ENCODE results near the gene SLIT1.

SLIT1 gene

DNA sequence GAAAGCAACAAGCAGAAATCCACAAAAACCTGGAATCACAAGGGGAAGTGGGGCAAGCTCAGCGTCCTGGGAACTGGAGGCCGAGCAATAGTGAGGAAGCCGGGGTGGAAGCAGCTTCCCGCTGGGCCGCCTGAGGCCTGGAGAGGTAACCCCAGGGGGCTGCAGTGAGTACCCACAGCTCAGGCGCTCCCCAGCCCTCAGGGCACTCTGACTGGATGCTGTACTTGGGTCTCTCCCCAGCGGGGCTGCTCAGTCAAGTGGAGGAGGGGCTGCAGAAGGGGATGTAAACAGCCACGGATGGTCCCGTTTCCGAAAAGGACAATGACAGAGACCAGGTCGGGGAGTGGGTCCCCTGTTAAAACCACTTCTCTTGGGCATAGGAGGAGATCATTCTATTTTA lies 50.3 kb downstream of the SLIT1 start:
- no peak for DNase-seq

DNA sequence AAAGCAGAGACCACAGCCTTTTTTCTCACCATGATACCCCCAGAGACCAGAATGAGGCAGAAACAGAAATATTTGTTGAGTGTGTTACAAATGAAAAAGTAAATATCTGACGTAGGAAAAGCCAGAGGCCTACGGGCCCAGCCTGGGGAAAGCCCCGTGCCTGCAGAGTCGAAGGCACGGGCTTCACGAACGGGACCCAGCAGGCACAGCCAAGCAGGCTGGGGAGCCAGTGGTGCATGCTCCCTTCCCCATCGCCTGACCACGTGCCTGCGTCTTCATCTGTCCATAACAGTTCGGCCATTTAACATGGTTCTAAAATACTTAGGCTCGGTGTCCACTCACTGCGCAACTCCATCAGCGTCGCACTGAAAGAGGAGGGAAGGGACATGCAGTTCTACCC lies 50.8 kb downstream of the SLIT1 start:
- DNase-seq: no peak

DNA sequence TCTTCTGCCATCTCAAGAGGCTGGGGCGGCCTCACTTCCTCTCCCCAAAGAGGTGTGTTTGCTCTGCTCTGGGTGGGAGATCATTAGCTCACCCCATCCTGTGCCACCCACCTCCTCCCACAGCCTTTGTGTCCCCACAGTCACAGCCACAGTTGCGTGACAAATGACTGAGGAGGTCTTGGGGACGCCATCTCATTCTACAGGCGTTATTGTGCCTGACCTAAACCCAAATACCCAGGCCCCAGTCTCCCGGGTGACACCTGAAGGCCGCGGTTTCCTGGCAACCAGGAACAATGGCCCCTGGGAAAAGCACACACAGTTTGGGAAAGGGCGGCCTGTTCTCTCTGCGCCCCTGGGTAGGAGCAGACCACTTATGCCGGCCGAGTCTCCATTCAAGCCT lies 51.6 kb downstream of the SLIT1 start:
- DNase-seq: no peak

DNA sequence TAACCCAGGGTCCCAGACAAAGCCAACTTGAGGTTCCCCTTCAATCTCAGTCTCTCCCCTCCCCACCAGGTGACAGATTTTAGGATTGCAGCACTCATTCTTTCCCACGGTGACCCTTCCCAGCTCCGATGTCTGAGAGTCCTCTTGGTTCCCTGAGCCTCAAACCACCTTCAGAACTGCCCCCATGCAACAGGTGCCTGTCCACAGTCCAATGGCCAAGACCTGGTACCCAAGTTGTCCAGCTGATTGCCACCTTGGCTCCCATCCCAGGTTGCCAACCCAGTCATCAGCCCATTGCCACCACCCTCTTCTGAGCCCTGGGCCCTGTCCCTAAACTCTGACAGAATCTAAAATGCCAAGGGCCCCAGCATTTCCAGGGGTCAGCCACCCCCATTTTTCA lies 53.5 kb downstream of the SLIT1 start:
- no peak for DNase-seq

DNA sequence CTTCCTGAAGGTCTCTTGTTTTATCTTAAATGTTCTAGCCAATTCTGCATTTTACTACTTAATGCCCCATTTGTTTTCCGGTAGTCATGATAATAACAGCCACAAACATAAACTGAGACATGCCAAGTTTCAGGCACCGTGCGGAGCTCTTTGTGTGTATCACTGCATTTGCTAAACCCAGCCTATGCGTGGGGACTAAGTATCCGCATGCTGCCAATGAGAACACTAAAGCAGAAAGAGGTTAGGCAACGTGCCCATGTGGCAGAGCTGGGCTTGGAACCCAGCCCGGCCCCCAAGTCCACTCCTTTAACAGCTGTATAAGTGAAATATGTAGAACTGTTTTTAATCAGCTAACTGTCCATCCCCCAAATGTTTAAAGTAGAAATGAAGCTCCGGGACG lies 54.1 kb downstream of the SLIT1 start:
- no peak for DNase-seq

DNA sequence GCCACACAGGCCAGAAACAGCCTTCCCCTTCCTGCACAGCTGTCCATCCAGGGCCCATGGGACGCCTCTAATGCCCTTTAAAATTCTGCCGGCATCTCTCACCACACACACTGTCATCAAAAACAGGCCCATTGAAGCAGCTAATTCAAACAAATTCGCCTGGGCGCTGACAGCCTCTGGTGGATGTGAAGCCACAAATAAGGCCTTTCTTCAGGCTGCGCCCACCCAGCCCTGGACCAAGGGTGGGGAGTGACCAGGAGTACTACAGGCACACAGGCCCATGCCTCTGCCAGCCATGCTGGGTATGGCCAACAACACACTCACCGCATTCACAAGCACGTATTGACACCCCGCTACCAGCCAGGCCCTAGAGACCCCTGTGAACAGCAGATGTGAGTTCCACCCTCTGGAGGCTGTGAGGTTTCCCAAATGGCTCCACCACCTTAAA lies 54.6 kb downstream of the SLIT1 start:
- DNase-seq: no peak

DNA sequence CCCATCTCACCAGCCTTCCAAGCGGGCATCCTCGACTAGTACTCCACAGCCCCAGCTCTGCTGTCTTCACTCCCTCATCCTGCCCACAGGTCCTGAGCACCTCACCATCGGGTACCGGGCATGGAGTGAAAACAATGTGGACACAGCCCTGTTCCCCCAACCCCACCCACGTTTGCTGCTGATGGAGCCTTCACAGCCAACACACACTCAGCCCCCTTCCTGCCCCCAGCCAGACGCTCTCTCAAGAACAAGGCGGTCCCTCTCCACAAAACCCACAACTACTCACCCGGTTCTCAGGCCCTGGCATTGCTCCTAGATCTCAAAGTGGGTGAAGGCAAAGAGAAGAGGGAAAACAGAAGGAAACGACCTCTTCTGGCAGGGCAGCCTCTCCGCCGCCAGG lies 56.1 kb downstream of the SLIT1 start:
- DNase-seq: no peak

DNA sequence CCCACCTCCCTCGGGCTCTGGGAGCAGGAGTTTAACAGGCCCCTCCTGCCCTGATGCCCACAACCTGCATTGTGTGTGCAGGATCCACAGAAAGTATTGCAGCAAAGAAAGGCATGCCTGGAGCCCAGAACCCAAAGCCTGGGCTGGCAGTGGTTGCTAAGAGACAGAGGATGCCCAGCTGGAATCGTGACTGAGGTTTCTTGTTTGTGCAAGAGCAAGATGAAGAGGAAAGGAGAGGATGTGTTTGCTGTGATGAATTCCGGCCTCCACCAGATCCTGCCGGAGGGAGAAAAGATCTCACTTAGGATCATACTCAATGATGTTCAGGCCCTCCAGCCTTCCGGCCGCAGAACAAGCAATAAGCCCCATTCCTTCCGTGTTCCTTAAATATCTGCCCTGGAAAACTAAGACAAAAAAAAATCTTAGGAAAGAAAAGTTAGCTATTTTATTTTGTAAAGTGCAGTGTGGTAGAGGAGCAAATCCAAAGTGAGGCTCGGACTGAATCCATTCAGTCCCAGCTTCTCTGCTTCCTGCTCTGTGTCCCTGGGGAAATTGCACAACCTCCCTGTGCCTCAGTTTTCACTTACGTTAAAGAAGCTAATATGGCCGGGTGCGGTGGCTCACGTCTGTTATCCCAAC lies 57.1 kb downstream of the SLIT1 start:
- DNase-seq: no peak

DNA sequence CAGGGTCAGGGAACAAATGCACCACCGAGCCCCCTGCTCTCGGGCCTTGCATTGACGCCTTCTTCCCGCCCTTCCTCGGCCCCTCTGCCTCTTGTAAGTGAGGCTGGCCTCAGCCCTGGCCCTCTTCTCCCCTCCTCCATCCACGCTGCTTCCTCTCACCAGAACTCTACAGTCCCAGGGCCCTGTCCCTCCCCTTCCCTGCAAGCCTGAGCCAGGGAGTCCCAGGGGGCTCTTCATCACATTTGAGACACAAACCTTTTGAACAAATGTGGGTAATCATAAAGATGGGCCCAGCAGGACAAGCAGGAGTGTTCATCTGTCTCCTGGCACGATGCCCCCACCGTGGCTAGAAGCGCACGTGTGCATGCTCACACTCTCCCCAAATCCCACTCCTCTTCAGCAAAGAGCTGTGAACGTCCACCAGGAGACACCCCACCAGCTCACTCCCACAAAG lies 57.7 kb downstream of the SLIT1 start:
- DNase-seq: no peak

DNA sequence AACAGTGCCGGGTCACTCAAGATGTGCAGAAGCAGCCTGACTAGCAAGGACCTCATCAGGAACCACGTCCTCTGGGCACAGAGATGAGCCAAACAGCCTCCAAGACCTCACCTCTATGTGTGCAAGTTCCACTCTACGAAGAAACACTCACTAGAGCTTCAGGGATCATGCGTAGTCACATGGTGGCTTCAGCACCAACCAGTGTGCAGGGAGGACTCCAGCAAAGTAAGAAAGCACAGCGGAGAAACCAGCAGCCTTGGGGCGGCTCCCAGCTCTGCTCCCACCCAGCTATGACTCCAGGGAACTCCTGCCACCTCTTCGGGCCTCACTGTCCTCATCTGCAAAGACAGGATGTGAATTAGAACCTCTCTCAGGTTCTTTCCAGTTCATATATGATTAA lies 58.2 kb downstream of the SLIT1 start:
- no peak for DNase-seq

DNA sequence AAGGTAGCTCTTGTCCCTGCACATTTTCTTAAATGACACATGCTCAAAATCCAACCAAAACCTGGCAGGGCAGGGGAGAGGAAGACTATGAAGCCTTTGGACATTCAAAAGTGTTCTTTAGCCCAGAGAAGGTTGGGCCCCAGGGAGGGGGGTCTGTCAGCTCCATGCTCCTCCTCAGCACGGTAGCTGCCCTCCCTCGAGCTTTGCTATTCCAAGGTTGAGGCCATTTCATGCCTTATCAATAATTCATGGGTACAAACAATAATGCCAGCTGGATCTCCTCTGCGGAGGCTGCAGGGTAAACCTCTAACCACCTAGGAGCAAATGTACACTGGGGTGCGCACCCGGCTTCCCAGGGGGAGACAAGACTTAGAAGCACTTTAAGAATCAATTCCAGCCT lies 61.5 kb downstream of the SLIT1 start:
- DNase-seq: no peak

DNA sequence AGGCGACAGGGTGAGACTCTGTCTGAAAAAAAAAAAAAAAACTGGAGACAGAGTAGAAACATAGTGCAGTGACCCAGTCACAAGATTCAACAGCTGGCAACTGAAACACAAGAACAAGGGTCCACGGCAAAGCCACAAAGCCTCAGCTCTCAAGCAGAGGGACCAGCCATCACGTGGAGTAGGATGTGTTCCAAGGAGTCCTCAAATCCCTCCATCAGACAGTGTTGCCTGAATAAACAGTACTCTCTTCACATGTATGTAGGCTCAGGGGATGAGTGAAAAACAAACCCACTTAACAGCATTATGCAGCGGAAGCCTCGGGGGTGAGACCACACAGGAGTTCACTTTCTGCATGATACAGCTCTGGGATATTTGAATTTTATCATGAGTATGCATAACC lies 62.0 kb downstream of the SLIT1 start:
- DNase-seq: no peak

DNA sequence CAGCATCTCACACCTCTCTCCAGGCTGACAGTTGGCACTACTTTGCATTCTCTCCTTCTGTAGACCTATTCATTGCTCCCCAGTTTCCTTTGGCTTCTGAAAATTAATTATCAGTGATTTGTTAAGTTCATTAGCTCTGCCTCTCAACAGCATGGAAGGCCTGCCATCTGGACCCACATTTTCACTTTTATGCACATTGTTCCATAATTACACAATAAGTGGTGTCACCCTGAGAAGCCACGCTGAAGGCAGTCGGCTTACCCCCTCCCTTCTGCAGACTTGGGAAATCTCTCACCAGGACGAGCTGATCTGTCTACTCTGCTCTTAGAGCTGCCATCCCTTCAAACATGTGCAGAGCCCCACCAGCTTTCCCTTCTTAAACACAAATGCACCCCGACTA lies 64.7 kb downstream of the SLIT1 start:
- DNase-seq: no peak

DNA sequence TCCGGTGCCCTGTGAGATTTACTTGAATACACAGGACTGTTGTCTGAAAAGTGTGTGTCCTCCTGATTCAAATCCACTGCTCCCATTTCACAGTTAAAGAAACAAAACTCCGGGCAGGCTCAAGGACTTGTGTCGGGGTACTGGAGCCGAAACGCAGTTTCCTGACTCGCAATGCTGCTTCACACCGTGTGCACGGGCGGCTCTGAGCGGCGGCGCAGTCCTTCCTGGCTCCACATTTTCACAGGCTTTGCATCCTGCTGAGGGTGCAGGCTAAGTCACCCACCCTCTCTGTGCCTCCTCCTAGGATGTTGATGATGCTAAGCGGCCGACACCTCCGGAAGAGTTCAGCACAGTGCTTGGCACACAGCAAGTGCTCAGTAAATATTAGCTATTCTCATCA lies 65.4 kb downstream of the SLIT1 start:
- DNase-seq: no peak

DNA sequence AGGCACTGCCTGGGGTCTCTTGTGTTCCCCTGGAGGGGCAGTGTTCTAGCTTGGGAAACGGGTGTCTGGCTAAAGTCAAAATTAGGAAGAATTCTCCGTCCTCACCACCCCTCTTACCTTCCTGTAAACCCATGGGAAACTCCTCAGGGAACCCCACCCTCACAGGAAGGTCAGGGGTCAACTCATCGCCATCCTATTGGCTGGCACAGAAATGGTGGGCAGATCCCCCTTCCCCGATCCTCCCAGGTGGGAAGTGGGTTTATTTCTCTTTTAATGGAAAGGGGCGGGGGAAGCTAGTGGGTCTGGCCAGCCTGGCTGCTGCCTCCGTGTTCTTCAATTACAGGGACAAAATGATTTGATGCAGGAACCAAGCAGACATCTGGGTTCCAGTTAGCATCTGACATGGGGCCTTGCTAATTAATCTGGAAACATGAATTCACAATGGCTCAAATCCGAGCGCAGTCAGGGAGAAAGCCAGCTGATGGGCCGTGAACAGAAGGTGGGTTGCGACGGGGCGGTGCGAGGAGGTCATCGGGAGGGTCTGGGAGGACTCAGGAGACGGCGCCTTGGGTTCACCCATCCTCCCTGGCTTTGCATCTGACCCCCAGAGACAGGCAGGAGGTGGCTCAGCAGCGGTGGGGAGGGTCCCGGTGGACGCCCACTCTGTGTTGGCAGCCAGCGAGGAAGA lies 66.6 kb downstream of the SLIT1 start:
- no peak for DNase-seq

DNA sequence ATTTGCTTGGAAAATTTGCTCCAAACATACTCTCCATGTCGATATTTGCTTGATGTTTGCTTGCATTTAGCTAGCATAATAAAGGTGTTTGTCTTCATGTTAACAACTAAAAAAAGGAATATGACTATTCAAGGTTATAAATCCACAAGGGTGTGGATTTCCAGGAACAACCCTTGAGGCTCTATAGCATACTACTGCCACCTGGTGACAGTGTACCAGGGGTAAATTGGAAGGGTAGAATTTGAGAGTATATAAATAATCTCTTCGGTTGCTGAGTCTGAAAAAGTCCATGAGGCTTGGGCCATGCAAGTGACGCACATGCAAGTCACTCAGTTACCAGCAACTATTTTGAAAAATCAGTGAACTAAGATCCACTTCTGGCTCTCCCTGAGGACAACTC lies 68.4 kb downstream of the SLIT1 start:
- no peak for DNase-seq

DNA sequence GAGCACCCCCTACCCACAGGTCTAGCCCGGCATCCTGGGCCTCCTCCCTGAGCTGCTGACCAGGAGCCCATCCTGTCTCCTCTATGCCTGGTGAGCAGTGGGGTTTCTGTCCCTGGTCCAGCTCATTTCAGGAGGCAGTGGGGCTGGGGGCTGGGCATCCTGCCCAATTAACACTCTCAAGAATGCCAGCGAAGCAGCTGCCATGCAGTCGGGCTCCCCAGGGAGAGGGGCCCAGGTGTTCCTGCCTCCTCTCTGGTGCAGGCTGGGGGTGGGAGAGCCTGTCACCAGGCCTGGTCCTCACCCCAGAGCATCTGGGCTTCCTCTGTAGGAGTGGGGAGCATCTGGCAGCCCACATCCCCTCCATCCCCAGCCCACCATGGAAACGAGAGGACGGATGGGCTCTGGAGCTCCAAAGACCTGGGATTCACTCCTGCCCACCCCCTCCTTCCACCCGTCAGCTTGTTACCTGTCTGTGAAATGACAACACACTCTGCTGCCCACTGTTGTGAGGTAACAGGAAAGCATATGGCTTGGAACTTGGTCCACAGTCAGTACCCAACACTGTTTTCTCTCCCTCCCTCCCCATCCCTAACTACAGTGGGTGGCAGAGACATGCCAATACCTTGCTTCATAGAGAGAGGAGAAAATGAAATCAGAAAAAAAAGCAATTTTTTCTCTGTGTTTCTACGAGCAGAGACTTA lies 69.1 kb downstream of the SLIT1 start:
- DNase-seq: no peak

DNA sequence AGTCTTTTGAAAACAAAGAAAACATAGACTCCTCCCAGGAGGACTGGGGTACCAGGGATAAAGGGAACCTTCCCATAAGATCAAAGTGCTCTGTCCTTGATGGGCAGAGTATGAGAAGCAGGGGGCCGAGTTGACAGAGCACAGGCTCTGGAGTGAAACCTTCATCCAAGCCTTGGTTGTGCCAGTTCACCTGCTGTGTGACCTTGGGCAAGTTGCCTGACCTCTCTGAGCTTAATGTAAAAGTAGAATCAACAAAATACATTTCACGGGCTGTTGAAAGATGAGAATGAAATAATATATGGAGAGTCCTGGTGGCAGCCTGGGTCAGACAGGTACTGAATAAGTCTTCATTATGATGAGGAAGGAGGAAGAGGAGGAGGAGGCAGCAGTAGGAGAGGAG lies 69.9 kb downstream of the SLIT1 start:
- DNase-seq: no peak

DNA sequence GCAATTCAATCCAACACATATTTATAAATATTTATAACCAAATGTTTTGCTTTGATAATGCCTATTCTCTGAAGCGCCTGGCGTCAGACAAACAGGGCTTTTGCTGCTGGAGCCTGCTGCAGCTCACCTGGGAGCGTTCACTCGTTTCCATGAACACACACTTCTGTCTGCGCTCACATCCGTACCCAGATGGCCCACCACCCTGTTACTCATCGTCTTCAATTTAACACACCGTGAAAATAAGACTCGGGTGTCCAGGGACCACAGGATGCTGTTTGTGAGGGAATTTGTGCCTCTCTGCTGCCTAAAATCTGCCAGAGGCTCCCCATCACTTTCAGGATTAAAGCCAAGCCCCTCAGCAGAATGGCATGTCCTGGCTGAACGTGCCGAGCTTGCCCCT lies 74.1 kb downstream of the SLIT1 start:
- DNase-seq: no peak

DNA sequence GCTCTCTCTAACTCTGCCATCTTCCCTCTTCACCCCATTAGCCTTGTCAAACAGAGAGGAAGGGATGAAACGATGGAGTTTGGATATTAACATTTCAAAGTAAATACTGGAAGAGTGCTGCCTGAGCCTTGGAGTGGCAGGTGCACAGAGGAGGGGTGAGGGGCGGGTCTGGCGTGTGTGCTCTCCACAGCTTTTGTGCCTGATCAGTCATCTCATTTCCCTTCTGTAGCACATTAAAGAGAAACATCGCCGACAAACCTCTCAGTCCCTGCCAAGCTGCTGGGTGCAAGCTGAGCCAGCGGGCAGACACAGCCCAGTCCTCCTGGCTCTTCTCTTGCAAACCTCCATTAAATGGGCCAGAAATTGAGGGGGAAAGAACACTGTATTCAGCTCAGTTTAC lies 76.2 kb downstream of the SLIT1 start:
- DNase-seq: no peak

DNA sequence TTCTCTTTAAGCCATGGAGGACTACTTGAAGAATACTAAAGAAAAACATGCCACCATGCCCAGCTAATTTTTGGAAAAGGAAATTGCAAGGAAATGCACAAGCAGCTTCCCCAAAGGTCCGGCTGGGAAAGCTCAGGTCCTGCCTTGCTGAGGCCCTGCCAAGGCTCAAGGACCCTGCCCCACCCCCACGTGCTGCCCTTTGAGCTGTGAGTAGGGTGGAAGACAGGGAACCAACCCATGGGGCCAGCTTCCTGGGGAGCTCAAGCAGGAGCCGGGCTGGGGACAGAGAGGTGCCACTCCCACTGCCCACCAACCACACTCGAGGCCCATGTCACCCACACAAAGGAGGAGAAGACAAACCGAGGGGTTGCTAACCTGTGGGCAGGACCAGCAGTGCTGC lies 78.2 kb downstream of the SLIT1 start:
- no peak for DNase-seq

DNA sequence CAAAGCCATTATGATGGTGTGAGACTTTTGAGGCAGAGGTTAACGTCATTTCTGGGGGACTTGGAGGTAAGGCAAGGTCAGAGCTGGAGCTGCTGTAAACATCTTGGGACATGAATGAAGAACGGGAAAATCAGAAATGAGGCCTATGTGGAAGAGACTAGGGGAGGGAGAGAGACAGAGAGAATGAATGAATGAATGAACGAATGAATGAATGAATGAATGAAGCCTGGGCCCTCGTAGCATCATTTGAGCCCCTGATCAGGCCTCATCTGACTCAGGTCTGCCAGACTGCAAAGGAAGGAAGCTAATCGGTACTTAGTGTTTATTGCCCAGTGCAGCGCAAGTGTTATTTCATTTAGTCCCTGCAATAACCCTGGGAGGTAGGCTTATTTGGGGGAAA lies 79.6 kb downstream of the SLIT1 start:
- no peak for DNase-seq

DNA sequence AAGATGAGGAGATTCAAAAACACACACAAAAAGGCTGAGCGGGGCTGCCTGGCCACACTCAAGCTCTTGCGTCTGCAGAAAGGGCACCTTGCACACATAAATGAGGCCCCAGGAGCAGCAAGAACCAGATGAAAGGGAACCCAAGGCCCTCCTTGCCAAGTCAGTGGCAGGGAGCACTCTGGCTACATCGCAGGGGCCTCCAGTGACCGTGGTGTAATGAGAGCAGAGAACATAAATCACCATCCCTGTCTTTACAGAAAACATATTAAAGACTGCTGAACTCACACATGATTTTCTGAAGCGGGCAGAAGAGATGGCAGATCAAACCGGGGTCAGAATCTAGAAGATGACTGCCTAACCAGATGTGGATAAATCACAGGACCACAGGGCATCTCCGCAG lies 80.5 kb downstream of the SLIT1 start:
- no peak for DNase-seq

DNA sequence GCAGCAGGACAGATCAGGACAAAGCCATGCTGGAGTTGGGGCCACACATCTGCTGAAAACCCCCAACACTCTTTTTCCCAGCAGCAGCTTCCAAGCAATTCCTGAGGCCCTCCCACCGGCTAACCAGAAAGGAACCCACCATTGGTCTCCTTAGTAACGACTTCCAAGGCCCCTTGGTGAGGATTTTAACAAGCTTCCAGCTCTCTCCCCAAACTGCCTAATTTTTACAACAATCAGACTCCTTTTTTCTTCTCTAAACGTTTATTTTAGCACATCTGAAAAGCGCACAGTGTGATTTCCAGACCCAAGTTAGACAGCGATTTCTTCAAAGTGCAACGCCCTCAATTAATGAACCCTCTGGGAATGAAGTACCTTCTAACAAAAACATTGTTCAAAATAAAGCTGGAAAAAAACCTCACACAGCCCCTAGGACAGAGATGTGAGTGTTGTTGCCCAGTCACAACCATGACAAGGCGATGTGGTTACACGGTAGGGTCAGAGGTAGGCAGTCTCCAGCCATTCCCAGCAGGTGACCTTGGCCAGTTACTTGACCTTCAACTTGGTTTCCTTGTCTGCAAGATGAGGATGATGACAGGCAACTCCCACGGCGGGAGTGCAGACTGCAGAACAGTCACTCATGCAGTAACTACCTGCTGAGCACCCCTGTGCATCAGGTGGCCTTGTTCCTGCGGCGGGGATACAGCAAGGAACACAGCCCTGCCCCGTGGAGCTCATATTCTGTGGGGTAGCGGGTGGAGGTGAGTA lies 82.3 kb downstream of the SLIT1 start:
- DNase-seq: no peak
